Activated CD8-positive, alpha-beta T cell treated with anti-CD3 and anti-CD28 coated beads for 36 hours (primary cell): Measurements from ENCODE around the gene ATP2C2. TPM values are rescaled to one million over a fixed set of nuclear protein-coding genes. Genes with fewer than 3 reads are reported as not detected.

ENCODE experiments used
- ATAC-seq: fragments of 200-7000 bp; cut with Tn5 transposase; one replicate; pipeline ENCODE4 v1.10.0; 2021; ENCODE audit warnings: mild to moderate bottlenecking, moderate library complexity
- CTCF ChIA-PET: fragments of 350-600 bp; sonication (Branson Sonifier 250); formaldehyde crosslinking; loops from one replicate; lab custom pipeline; 2021; ENCODE audit warnings: antibody characterized with exemption; lab: Charles Lee
- POLR2A ChIA-PET: fragments of 350-600 bp; sonication (Branson Sonifier 250); formaldehyde crosslinking; loops from one replicate; lab custom pipeline; 2021; ENCODE audit warnings: antibody characterized with exemption; lab: Charles Lee
- DNase-seq: peaks from one replicate; pipeline ENCODE4 v3.0.0-alpha.2; 2020
- H3K27ac Mint-ChIP-seq: one replicate; pipeline ENCODE4 v1.8.0; 2021; ENCODE audit warnings: mild to moderate bottlenecking, mixed read lengths
- H3K27me3 Mint-ChIP-seq: one replicate; pipeline ENCODE4 v1.8.0; 2021; ENCODE audit warnings: mixed read lengths
- H3K36me3 Mint-ChIP-seq: one replicate; pipeline ENCODE4 v1.8.0; 2021; ENCODE audit warnings: low read depth, mixed read lengths
- H3K4me1 Mint-ChIP-seq: one replicate; pipeline ENCODE4 v1.8.0; 2021; ENCODE audit warnings: low read depth, mixed read lengths
- H3K4me3 Mint-ChIP-seq: one replicate; pipeline ENCODE4 v1.8.0; 2021; ENCODE audit warnings: mild to moderate bottlenecking, moderate library complexity, mixed read lengths
- H3K9me3 Mint-ChIP-seq: one replicate; pipeline ENCODE4 v1.8.0; 2021; ENCODE audit warnings: mixed read lengths
- intact Hi-C: fragments of 100-400 bp; cut with micrococcal nuclease; formaldehyde crosslinking; loops from one replicate; pipeline ENCODE4 v1.10.0; 2022
- total RNA-seq, 2 experiments: library from RNA; stranded (reverse); gene quantifications; one replicate each; pipeline ENCODE4 v1.2.3, GENCODE V29; 2021
- TF ChIP-seq, protein P1 (sequence below): fragments of 200-600 bp; IDR thresholded peaks from one replicate; pipeline ENCODE4 v1.8.0; 2022; ENCODE audit warnings: antibody characterized with exemption, mild to moderate bottlenecking

Gene ATP2C2
- total RNA-seq, 2 experiments from 2014 or later = not detected

GRCh38 chr16:84329843-84330684, 38.3 kb upstream of the ATP2C2 start:
- ChIA-PET POLR2A (no interaction called here), CTCF (no interaction called here)
- DNase-seq (no peak), ATAC-seq (no peak)
- Mint-ChIP-seq H3K4me1 (no peaks in the 10 kb centered on the region), H3K27me3 (no peaks in the 10 kb centered on the region), H3K36me3 (no peaks in the 10 kb centered on the region), H3K27ac (no peak overlapping the region), H3K4me3 (no peak overlapping the region), H3K9me3 (peaks cover 2% of the 10 kb centered on the region)
- TF ChIP-seq, protein P1, sequence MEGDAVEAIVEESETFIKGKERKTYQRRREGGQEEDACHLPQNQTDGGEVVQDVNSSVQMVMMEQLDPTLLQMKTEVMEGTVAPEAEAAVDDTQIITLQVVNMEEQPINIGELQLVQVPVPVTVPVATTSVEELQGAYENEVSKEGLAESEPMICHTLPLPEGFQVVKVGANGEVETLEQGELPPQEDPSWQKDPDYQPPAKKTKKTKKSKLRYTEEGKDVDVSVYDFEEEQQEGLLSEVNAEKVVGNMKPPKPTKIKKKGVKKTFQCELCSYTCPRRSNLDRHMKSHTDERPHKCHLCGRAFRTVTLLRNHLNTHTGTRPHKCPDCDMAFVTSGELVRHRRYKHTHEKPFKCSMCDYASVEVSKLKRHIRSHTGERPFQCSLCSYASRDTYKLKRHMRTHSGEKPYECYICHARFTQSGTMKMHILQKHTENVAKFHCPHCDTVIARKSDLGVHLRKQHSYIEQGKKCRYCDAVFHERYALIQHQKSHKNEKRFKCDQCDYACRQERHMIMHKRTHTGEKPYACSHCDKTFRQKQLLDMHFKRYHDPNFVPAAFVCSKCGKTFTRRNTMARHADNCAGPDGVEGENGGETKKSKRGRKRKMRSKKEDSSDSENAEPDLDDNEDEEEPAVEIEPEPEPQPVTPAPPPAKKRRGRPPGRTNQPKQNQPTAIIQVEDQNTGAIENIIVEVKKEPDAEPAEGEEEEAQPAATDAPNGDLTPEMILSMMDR = no peak
- intact Hi-C loops = no loop called here

DNA sequence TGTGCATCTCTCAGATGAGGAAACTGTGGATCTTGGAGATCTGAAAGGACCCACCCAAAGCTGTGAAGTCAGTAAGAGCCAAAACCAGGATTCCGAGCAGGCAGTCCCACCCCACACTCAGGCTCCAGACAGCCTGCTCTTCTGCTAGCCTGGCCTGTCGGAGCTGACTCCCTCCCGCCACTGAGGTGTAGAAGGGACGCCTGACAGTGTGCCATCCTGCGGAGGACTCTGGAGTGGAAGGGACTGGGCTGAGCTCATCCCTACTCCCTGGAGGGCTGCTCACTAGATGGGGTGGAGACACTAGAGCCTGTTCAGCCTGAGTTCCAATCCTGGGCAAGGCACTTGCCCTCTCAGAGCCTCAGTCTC, 37.7 kb upstream of the ATP2C2 start:
- Mint-ChIP-seq H3K27ac (no peak overlapping the region), H3K4me1 (no peaks in the 10 kb centered on the region), H3K4me3 (no peak overlapping the region), H3K27me3 (no peaks in the 10 kb centered on the region), H3K36me3 (no peaks in the 10 kb centered on the region), H3K9me3 (peaks cover 7% of the 10 kb centered on the region)
- CTCF ChIA-PET = no interaction called here
- POLR2A ChIA-PET = no interaction called here
- ATAC-seq (no peak), DNase-seq (no peak)
- TF ChIP-seq, protein P1 = no peak
- intact Hi-C loops = no loop called here

DNA sequence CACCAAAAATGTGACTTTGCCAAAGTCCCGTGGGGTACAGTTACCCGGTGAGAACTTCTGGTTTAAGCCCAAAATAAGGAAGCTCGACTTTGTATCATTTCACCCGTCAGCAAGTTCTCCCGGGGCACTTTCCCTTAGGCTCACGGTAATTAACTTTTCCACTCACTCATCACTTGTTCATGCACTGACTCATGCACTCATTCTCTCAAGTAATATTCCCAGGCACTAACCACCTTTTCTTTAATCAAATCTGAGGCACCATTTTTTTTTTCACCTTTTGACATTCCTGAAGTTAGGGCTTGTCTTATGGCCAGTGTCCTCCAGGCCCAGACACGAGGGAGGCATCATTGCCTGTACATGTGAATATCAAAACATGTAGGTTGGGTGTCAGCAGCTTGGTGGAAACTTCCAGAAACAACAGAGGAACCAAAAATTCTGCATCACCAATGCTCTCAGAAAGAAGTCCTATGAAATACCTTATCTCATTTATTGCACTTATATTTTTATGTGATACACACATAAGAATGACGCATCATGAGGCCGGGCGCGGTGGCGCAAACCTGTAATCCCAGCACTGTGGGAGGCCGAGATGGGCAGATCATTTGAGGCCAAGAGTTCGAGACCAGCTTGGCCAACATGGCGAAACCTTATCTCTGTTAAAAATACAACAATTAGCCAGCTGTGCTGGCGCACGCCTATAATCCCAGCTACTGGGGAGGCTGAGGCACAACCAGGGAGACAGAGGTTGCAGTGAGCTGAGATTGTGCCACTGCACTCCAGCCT, 36.1 kb upstream of the ATP2C2 start:
- ChIA-PET CTCF (interaction anchor here (1.2 kb wide), 1 partner anchor 55 kb away, joined by 4 read pairs; no protein-coding TSS in a partner anchor), POLR2A (no interaction called here)
- no peak for DNase-seq

GRCh38 chr16:84332975-84333684, 35.2 kb upstream of the ATP2C2 start:
- Mint-ChIP-seq H3K4me3 (no peak overlapping the region), H3K27me3 (no peaks in the 10 kb centered on the region), H3K27ac (no peak overlapping the region), H3K36me3 (no peaks in the 10 kb centered on the region), H3K9me3 (peaks cover 16% of the 10 kb centered on the region), H3K4me1 (no peaks in the 10 kb centered on the region)
- DNase-seq (no peak), ATAC-seq (no peak)
- ChIA-PET POLR2A (no interaction called here), CTCF (interaction anchor here (1.2 kb wide), 1 partner anchor 56 kb away, joined by 4 read pairs; no protein-coding TSS in a partner anchor)
- TF ChIP-seq, protein P1 = no peak
- intact Hi-C loops = no loop called here

More for the DNA sequence above, 36.1 kb upstream of the ATP2C2 start:
- Mint-ChIP-seq H3K4me1 (no peaks in the 10 kb centered on the region), H3K27ac (no peak overlapping the region), H3K36me3 (no peaks in the 10 kb centered on the region), H3K27me3 (no peaks in the 10 kb centered on the region), H3K9me3 (peaks cover 12% of the 10 kb centered on the region), H3K4me3 (no peak overlapping the region)
- no peak for ATAC-seq
- intact Hi-C loops = no loop called here
- TF ChIP-seq, protein P1 = no peak
